SK-N-SH (cell line): ENCODE results near the gene C1orf232.

ENCODE experiments used
- CHD2 ChIP-seq: fragments of 150-350 bp; IDR thresholded peaks from 2 replicates; pipeline ENCODE4 v1.6.1; 2018; ENCODE audit warnings: low read length; ENCODE audit not compliant: partially characterized antibody
- EP300 ChIP-seq, 2 experiments: IDR thresholded peaks; 2 replicates each; pipeline versions ENCODE4 v1.4.0 to v1.6.1; 2012; ENCODE audit warnings: borderline replicate concordance in 1 of 2, low read depth in 1 of 2, low read length in 1 of 2
- JUND ChIP-seq: IDR thresholded peaks from 2 replicates; pipeline ENCODE4 v1.4.0; 2012
- MAX ChIP-seq: IDR thresholded peaks from 2 replicates; pipeline ENCODE4 v1.4.0; 2012; ENCODE audit warnings: low read depth
- NFIC ChIP-seq: IDR thresholded peaks from 2 replicates; pipeline ENCODE4 v1.4.0; 2012; ENCODE audit warnings: borderline replicate concordance
- POLR2AphosphoS5 ChIP-seq: IDR thresholded peaks from 2 replicates; pipeline ENCODE4 v1.6.1; 2012; ENCODE audit warnings: low read depth, low read length
- RFX5 ChIP-seq: IDR thresholded peaks from 2 replicates; pipeline ENCODE4 v1.6.1; 2012; ENCODE audit warnings: mild to moderate bottlenecking, improper control_type of control experiment, low read length
- TAF1 ChIP-seq: IDR thresholded peaks from 2 replicates; pipeline ENCODE4 v1.6.1; 2012; ENCODE audit warnings: low read depth, mild to moderate bottlenecking, low read length, moderate library complexity, borderline replicate concordance
- TF ChIP-seq, protein P1 (sequence below): fragments of 200-600 bp; sonication (generic); IDR thresholded peaks from 2 replicates; pipeline ENCODE4 v1.6.1; 2017; ENCODE audit warnings: antibody characterized with exemption, mild to moderate bottlenecking, moderate library complexity
- TF ChIP-seq, protein P2 (sequence below): IDR thresholded peaks from 2 replicates; pipeline ENCODE4; 2012
- TF ChIP-seq, protein P3 (sequence below): IDR thresholded peaks from 2 replicates; pipeline ENCODE4 v1.6.1; 2012; ENCODE audit warnings: mild to moderate bottlenecking, low read depth, low read length, moderate library complexity

DNA sequence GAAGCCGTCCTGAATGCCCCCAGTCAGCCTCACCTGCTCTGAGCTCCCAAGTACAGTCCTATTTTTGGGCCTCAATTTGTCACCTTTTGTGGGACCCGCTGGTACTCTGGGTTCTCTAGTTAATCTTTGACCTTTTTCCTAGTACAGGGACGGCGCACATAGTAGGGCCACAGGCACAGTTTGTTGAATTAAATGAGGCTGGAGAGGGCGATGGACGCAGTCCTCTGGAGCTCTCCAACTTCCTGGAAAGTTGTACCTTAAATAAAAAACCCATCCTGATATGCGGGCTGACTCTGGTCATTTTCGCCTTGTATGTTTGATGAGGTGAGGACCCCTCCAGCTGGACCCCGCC is 5.1 kb downstream of the C1orf232 start:
- no peak for TF ChIP-seq JUND
- TF ChIP-seq, protein P1, sequence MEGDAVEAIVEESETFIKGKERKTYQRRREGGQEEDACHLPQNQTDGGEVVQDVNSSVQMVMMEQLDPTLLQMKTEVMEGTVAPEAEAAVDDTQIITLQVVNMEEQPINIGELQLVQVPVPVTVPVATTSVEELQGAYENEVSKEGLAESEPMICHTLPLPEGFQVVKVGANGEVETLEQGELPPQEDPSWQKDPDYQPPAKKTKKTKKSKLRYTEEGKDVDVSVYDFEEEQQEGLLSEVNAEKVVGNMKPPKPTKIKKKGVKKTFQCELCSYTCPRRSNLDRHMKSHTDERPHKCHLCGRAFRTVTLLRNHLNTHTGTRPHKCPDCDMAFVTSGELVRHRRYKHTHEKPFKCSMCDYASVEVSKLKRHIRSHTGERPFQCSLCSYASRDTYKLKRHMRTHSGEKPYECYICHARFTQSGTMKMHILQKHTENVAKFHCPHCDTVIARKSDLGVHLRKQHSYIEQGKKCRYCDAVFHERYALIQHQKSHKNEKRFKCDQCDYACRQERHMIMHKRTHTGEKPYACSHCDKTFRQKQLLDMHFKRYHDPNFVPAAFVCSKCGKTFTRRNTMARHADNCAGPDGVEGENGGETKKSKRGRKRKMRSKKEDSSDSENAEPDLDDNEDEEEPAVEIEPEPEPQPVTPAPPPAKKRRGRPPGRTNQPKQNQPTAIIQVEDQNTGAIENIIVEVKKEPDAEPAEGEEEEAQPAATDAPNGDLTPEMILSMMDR = no peak
- TF ChIP-seq, protein P2, sequence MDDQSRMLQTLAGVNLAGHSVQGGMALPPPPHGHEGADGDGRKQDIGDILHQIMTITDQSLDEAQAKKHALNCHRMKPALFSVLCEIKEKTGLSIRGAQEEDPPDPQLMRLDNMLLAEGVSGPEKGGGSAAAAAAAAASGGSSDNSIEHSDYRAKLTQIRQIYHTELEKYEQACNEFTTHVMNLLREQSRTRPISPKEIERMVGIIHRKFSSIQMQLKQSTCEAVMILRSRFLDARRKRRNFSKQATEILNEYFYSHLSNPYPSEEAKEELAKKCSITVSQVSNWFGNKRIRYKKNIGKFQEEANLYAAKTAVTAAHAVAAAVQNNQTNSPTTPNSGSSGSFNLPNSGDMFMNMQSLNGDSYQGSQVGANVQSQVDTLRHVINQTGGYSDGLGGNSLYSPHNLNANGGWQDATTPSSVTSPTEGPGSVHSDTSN = no peak
- TF ChIP-seq CHD2 = no peak
- TF ChIP-seq NFIC = no peak
- TF ChIP-seq, protein P3, sequence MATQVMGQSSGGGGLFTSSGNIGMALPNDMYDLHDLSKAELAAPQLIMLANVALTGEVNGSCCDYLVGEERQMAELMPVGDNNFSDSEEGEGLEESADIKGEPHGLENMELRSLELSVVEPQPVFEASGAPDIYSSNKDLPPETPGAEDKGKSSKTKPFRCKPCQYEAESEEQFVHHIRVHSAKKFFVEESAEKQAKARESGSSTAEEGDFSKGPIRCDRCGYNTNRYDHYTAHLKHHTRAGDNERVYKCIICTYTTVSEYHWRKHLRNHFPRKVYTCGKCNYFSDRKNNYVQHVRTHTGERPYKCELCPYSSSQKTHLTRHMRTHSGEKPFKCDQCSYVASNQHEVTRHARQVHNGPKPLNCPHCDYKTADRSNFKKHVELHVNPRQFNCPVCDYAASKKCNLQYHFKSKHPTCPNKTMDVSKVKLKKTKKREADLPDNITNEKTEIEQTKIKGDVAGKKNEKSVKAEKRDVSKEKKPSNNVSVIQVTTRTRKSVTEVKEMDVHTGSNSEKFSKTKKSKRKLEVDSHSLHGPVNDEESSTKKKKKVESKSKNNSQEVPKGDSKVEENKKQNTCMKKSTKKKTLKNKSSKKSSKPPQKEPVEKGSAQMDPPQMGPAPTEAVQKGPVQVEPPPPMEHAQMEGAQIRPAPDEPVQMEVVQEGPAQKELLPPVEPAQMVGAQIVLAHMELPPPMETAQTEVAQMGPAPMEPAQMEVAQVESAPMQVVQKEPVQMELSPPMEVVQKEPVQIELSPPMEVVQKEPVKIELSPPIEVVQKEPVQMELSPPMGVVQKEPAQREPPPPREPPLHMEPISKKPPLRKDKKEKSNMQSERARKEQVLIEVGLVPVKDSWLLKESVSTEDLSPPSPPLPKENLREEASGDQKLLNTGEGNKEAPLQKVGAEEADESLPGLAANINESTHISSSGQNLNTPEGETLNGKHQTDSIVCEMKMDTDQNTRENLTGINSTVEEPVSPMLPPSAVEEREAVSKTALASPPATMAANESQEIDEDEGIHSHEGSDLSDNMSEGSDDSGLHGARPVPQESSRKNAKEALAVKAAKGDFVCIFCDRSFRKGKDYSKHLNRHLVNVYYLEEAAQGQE = no peak
- TF ChIP-seq POLR2AphosphoS5 = no peak
- TF ChIP-seq TAF1 = no peak
- no peak for TF ChIP-seq EP300 (IDR thresholded peaks at IDR 0.05; ENCODE audit: borderline replicate concordance in 1 of 2, low read depth in 1 of 2, low read length in 1 of 2)
- TF ChIP-seq MAX = no peak
- no peak for TF ChIP-seq RFX5
